ENCODE results near the gene PHKA1.
"Not testable (repeated sequence)": the region's sequence is repeated elsewhere in the genome, so short reads cannot be mapped to it uniquely, and the experiment has no call there.

DNA sequence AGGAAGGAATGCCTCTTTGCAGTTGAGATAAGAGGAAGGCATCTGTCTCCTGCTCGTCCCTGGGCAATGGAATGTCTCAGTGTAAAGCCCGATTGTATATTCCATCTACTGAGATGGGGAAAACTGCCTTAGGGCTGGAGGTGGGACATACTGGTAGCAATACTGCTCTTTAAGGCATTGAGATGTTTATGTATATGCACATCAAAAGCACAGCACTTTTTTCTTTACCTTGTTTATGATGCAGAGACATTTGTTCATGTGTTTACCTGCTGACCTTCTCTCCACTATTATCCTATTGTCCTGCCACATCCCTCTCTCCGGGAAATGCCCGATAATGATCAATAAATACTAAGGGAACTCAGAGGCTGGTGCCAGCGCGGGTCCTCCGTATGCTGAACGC lies 19.5 kb upstream of the PHKA1 start:
- not testable (repeated sequence) for TF ChIP-seq EZH2 (IDR thresholded peaks at IDR 0.05; ENCODE audit: borderline replicate concordance, insufficient read depth, low read depth, low read length, poor library complexity, severe bottlenecking)
- TF ChIP-seq, protein P1, sequence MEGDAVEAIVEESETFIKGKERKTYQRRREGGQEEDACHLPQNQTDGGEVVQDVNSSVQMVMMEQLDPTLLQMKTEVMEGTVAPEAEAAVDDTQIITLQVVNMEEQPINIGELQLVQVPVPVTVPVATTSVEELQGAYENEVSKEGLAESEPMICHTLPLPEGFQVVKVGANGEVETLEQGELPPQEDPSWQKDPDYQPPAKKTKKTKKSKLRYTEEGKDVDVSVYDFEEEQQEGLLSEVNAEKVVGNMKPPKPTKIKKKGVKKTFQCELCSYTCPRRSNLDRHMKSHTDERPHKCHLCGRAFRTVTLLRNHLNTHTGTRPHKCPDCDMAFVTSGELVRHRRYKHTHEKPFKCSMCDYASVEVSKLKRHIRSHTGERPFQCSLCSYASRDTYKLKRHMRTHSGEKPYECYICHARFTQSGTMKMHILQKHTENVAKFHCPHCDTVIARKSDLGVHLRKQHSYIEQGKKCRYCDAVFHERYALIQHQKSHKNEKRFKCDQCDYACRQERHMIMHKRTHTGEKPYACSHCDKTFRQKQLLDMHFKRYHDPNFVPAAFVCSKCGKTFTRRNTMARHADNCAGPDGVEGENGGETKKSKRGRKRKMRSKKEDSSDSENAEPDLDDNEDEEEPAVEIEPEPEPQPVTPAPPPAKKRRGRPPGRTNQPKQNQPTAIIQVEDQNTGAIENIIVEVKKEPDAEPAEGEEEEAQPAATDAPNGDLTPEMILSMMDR (IDR thresholded peaks at IDR 0.05), result not testable (repeated sequence)
